Esophagus mucosa (tissue), 1 donor: ENCODE measurements around the gene CHCHD6. TPM values are rescaled to one million over a fixed set of nuclear protein-coding genes. Genes with fewer than 3 reads are reported as not detected.

Experiments
- ATAC-seq: fragments of 200-7000 bp; cut with Tn5 transposase; one replicate; pipeline ENCODE4 v1.9.1; 2020
- total RNA-seq: library from RNA; stranded (reverse); gene quantifications from one replicate; pipeline ENCODE4 v1.2.4, GENCODE V29; 2023
- donor health status: DM: yes; HTN: yes; CAD: no.

The CHCHD6 gene
- total RNA-seq, 1 donor from 2014 or later = 9.2 TPM

- ATAC-seq = no peak
Observed at GRCh38 chr3:126743781-126744180, 39.7 kb downstream of the CHCHD6 start.

GRCh38 chr3:126745760-126746394, 41.8 kb downstream of the CHCHD6 start:
- peak; percentile 16 for ATAC-seq

- no peak for ATAC-seq
Observed at GRCh38 chr3:126746395-126747177, 42.5 kb downstream of the CHCHD6 start.

GRCh38 chr3:126747768-126748167, 43.7 kb downstream of the CHCHD6 start:
- ATAC-seq = no peak

GRCh38 chr3:126748701-126749546, 44.9 kb downstream of the CHCHD6 start:
- ATAC-seq = no peak

GRCh38 chr3:126749547-126749875, 45.5 kb downstream of the CHCHD6 start:
- no peak for ATAC-seq

DNA sequence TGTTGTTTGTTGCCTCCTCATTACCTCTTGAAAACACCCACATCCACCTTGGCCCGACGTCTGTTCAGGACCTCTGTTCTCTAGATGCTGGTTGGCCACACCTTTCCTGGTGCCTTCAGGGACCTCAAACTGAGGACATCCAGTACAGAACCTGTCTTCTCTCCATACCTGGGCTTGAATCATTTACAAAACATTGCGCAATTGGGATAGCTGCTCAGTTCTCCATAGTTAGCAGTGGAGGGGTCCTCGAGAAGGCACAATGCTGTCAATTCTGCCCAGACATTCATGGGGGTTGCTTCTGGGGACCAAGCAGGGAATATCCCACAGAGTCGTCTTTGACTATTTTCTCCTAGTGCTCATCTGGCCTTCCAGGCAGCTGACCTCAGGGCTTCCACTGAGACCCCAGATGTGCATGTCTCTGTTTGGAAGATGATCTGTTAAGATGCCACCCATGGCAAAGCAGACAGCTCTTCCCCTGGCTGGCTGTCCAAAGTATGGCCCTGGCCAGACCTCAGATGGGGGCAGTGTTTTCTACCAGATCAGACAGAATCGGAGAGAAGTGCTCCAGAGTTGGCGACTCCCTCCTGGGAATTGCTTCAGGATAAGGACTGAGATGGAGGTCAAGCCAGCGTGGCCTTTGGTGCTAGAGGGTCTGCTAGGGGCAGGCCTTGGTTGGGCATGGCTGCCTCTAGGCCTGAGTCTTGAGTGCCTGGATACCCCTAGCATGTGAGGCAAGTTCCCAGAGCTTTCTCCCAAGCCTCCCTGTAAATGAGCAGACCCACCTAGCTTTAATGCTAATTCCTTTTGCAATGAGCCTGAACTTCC, 46.1 kb downstream of the CHCHD6 start:
- ATAC-seq = no peak

DNA sequence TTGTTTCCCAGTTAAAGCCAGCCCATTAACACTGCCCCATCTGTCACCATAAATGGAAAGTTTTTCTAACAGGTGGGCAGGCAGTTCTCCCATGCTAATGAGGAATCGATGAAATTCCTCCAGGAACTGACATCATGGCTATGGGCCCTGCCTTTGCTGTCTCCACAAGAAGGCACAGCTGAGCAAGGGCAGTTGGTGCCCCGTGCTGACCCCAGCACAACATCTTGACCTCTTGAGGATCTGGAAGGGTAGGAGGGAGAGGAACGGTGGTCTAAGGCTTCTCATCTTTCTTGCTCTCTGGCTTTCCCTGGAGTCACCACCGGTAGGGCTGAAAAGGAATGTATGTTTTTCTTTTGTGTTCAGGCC, 46.7 kb downstream of the CHCHD6 start:
- ATAC-seq = no peak

- ATAC-seq = no peak
Observed at GRCh38 chr3:126751611-126752302, 47.7 kb downstream of the CHCHD6 start.

- peak; percentile 76 for ATAC-seq
Observed at GRCh38 chr3:126752303-126753190, 48.5 kb downstream of the CHCHD6 start.

GRCh38 chr3:126753191-126754160, 49.4 kb downstream of the CHCHD6 start:
- ATAC-seq = peak; percentile 89

DNA sequence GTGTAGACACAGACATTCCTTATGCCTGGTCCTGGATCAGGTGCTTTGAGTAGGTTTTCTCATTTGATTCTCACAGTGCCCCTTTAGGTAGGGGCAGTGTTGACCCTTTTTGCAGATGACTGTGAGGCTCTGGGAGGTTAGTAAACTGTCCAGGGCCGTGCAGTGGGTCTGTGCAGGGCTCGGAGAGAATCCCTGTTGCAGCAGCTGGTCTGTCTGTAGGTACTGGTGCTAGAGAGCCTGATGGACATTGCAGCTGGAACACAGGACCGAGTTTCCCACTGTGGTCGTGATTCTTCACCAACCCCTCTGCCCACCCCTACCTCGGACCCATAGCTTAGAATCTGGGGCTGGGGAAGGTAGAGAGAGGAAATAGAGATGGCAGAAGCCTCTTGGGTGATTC, 51.8 kb downstream of the CHCHD6 start:
- ATAC-seq = no peak

- no peak for ATAC-seq
Observed at GRCh38 chr3:126758026-126758425, 54.0 kb downstream of the CHCHD6 start.

DNA sequence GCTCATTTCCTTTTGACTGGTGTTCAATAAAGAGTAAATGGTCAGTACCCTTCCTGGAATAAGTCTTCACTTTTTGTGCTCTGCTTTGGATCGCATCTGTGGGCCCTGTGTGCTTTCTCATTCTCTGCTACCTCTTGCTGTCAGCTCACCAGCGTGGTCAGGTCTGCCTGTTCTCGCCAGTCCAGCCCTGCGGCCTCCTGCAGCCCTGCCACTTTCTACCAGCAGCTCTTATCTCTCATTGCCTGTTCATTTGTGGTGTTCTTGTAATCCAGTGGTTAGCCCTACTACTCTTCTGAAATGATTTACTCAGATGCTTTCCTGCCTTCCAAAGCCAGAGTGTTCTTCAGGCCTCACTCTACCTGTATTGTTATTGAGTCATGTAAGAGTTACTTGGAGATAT, 54.8 kb downstream of the CHCHD6 start:
- no peak for ATAC-seq

DNA sequence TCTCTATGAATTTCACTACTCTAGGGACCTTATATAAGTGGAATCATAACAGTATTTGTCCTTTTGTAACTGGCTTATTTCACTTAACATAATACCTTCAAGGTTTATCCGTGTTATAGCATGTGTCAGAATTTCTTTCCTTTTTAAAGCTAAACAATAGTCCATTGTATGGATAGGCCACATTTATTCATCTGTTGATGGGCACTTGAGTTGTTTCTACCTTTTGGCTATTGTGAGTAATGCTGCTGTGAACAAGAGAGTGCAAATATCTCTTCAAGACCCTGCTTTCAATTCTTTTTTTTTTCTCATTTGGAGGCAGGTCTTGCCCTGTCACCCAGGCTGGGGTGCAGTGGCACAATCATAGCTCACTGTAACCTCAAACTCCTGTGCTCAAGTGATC, 56.5 kb downstream of the CHCHD6 start:
- no peak for ATAC-seq

DNA sequence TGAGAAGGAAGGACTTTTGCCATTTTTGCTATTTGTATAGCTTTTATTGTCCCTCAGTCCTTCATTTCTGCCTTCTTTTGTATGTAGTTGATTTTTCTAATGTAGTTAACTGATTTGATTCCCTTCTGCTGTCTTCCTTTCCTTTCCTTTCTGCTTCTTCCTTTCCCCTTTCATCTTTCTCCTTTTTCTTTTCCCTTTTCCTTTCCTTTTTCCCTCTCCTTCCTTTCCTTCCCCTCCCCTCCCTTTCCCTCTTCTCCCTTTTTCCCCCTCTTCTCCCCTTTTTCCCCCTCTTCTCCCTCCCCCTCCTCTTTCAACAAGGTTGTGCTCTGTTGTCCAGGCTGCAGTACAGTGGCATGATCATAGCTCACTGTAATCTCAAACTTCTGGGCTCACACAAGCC, 59.0 kb downstream of the CHCHD6 start:
- ATAC-seq = no peak

GRCh38 chr3:126765187-126766069, 61.4 kb downstream of the CHCHD6 start:
- no peak for ATAC-seq

- ATAC-seq = no peak
Observed at GRCh38 chr3:126766653-126767052, 62.6 kb downstream of the CHCHD6 start.

DNA sequence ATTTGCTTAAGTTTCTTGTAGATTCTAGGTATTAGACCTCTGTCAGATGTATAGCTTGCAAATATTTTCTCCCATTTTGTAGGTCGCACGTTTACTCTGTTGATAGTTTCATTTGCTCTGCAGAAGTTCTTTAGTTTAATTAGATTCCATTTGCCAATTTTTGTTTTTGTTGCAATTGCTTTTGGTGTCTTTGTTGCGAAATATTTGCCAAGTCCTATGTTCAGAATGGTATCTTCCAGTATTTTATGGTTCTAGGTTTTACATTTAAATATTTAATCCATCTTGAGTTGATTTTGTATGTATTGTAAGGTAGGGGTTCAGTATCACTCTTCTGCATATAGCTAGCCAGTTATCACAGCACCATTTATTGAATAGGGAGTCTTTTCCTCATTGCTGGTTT, 64.9 kb downstream of the CHCHD6 start:
- ATAC-seq = no peak
